Measurements from ENCODE around the gene NHP2.

DNA sequence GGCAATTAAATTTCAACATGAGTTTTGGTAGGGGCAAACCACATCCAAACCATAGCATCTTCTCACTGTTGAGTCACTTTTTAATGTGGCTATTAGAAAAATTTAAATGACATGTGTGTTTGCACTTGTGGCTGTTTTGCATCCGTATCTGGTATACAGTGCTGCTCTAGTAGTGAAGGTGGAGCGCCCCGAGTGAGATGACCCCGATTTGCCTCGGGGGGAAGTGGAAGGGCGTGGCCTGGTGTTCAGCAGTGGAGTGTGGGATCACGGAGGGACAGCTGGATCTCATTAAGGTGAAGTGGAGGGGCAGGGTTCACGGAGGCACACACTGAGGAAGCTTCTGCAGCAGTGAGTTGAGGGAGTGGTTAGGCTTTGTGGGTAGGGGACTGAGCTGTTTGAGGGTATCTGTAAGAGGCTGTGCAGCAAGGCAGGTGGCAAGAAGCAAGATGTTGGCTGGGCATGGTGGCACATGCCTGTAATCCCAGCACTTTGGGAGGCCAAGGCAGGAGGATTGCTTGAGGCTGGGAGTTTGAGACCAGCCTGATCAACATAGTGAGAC is 39.6 kb upstream of the NHP2 start:
- TF ChIP-seq CTCF (IDR thresholded peaks at IDR 0.05) = no peak
- TF ChIP-seq POLR2A (IDR thresholded peaks at IDR 0.05) = no peak

Measured in Peyer's patch (tissue), 4 donors.